GM12864 (cell line): Measurements from ENCODE around the gene SRCIN1.

ENCODE experiments used
- DNase-seq: peaks from one replicate; pipeline ENCODE4 v3.0.0-alpha.2; 2011; ENCODE audit warnings: low read depth
- H3K4me3 ChIP-seq: 2 replicates; pipeline ENCODE4 v1.5.1; 2011; ENCODE audit warnings: mild to moderate bottlenecking, low read depth, low read length, control low read depth
- CTCF ChIP-seq: IDR thresholded peaks from 2 replicates; pipeline ENCODE4 v1.5.1; 2011; ENCODE audit warnings: low read depth, mild to moderate bottlenecking, moderate library complexity, low read length, control low read depth, inconsistent platforms; ENCODE audit errors: missing control alignments

Gene SRCIN1

GRCh38 chr17:38512473-38513058 lies 93.2 kb downstream of the SRCIN1 start:
- H3K4me3 ChIP-seq = no peak overlapping the region
- DNase-seq = no peak
- TF ChIP-seq CTCF = no peak

GRCh38 chr17:38511150-38512108 lies 94.3 kb downstream of the SRCIN1 start:
- no peak overlapping the region for H3K4me3 ChIP-seq

GRCh38 chr17:38510421-38511149 lies 95.2 kb downstream of the SRCIN1 start:
- no peak for TF ChIP-seq CTCF
- H3K4me3 ChIP-seq = no peak overlapping the region

More at GRCh38 chr17:38511150-38512108, 94.3 kb downstream of the SRCIN1 start:
- DNase-seq = no peak
- TF ChIP-seq CTCF = no peak

GRCh38 chr17:38509772-38510420 lies 95.9 kb downstream of the SRCIN1 start:
- no peak overlapping the region for H3K4me3 ChIP-seq
- DNase-seq = no peak
- no peak for TF ChIP-seq CTCF

More at GRCh38 chr17:38510421-38511149, 95.2 kb downstream of the SRCIN1 start:
- no peak for DNase-seq

GRCh38 chr17:38508954-38509771 lies 96.6 kb downstream of the SRCIN1 start:
- H3K4me3 ChIP-seq = no peak overlapping the region
- peak; percentile 96 for TF ChIP-seq CTCF
- peak; percentile 42 for DNase-seq

GRCh38 chr17:38508570-38508950 lies 97.2 kb downstream of the SRCIN1 start:
- no peak for DNase-seq
- no peak for TF ChIP-seq CTCF
- no peak overlapping the region for H3K4me3 ChIP-seq
